ENCODE measurements around the gene FXR1.

The FXR1 gene

DNA sequence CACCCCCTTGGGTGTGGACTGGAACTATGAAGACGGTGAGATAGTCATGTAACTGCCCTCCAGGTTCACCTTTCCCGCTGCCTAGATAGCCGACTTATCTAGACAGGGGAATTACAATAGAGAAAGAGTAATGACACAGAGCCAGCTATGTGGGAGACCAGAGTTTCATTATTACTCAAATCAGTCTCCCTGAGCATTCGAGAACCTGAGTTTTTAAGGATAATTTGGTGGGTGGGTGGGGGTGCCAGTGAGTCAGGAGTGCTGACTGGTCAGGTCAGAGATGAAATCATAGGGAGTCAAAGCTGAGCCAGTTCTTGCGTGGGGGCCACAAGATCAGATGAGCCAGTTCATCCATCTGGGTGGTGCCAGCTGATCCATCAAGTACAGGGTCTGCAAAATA, 96.8 kb downstream of the FXR1 start:
- no peak for DNase-seq

GRCh38 chr3:181017690-181018089, 105.2 kb downstream of the FXR1 start:
- no peak for DNase-seq

- DNase-seq: no peak
These were observed 112.7 kb downstream of the FXR1 start for GRCh38 chr3:181025204-181025603.

DNA sequence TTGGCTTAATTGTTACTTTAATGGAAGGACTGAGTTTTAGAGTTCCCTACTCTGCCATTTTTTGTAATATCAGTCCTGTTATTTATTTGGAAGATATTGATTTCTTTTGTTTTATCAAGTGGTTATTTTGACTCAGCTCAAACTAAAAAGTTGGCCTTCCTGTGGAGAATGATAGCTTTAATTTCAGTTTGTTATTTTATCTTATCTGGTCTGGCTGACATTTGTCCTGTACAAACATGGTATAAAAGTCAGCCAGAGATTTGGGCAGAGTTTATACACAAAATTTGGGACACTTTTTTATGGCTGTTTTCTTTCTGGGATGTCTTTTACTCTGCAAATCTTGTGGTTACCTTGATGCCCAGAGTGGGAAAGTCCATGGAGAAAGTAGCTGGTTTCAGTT, 118.5 kb downstream of the FXR1 start:
- DNase-seq: no peak
